Daoy (cell line): Measurements from ENCODE around the gene ITM2B. TPM values are rescaled to one million over a fixed set of nuclear protein-coding genes. Genes with fewer than 3 reads are reported as not detected.
"Not testable (repeated sequence)": the region's sequence is repeated elsewhere in the genome, so short reads cannot be mapped to it uniquely, and the experiment has no call there.

Source experiments
- DNase-seq: peaks from one replicate; pipeline ENCODE4 v3.0.0-alpha.2; 2015; ENCODE audit warnings: low read depth
- total RNA-seq: library from RNA; depleted of rRNA; stranded (reverse); fragments of >200 nt; shearing (Covaris generic); gene quantifications from 2 replicates; pipeline ENCODE4 v1.2.3, GENCODE V29; 2014

The ITM2B gene
- total RNA-seq, 1 experiment from 2014 or later: 50.7 TPM

- no peak for DNase-seq
Measured at GRCh38 chr13:48224701-48225100, 8.3 kb upstream of the ITM2B start.

- no peak for DNase-seq
Measured at GRCh38 chr13:48230541-48230940, 2.5 kb upstream of the ITM2B start.

- DNase-seq: no peak
Measured at GRCh38 chr13:48231080-48231479, 1.9 kb upstream of the ITM2B start.

- no peak for DNase-seq
Measured at GRCh38 chr13:48231933-48232332, 1.1 kb upstream of the ITM2B start.

GRCh38 chr13:48232420-48233045, 473 bp upstream of the ITM2B start:
- DNase-seq: no peak

- DNase-seq: no peak
Measured at GRCh38 chr13:48233889-48234488, 983 bp downstream of the ITM2B start.

GRCh38 chr13:48234566-48235340, 1.7 kb downstream of the ITM2B start:
- DNase-seq: no peak

GRCh38 chr13:48235341-48236135, 2.5 kb downstream of the ITM2B start:
- DNase-seq: peak; percentile 57

GRCh38 chr13:48236528-48237353, 3.7 kb downstream of the ITM2B start:
- no peak for DNase-seq

GRCh38 chr13:48239369-48239768, 6.4 kb downstream of the ITM2B start:
- DNase-seq: not testable (repeated sequence)

- no peak for DNase-seq
Measured at GRCh38 chr13:48241651-48242050, 8.6 kb downstream of the ITM2B start.

GRCh38 chr13:48242677-48243076, 9.7 kb downstream of the ITM2B start:
- DNase-seq: no peak

- DNase-seq: no peak
Measured at GRCh38 chr13:48244159-48244558, 11.2 kb downstream of the ITM2B start.

- no peak for DNase-seq
Measured at GRCh38 chr13:48246102-48246501, 13.1 kb downstream of the ITM2B start.

GRCh38 chr13:48249018-48249417, 16.0 kb downstream of the ITM2B start:
- no peak for DNase-seq

GRCh38 chr13:48251611-48252081, 18.6 kb downstream of the ITM2B start:
- no peak for DNase-seq

GRCh38 chr13:48252176-48252575, 19.2 kb downstream of the ITM2B start:
- DNase-seq: no peak

GRCh38 chr13:48253849-48254248, 20.8 kb downstream of the ITM2B start:
- DNase-seq: no peak

GRCh38 chr13:48255090-48255489, 22.1 kb downstream of the ITM2B start:
- DNase-seq: no peak

GRCh38 chr13:48255954-48256353, 22.9 kb downstream of the ITM2B start:
- no peak for DNase-seq

- no peak for DNase-seq
Measured at GRCh38 chr13:48258002-48258401, 25.0 kb downstream of the ITM2B start.
